Stimulated activated CD4-positive, alpha-beta T cell treated with anti-CD3 and anti-CD28 coated beads, Interleukin-2, amount 100 ng/mL, for 24 hours (primary cell): ENCODE results near the gene PECR.
A peak's percentile ranks its signal among the peaks of the same experiment; 100 is the strongest.

Experiments
- DNase-seq, 2 donors: peaks; one replicate each; pipeline ENCODE4 v3.0.0-alpha.2; 2020

Gene PECR

DNA sequence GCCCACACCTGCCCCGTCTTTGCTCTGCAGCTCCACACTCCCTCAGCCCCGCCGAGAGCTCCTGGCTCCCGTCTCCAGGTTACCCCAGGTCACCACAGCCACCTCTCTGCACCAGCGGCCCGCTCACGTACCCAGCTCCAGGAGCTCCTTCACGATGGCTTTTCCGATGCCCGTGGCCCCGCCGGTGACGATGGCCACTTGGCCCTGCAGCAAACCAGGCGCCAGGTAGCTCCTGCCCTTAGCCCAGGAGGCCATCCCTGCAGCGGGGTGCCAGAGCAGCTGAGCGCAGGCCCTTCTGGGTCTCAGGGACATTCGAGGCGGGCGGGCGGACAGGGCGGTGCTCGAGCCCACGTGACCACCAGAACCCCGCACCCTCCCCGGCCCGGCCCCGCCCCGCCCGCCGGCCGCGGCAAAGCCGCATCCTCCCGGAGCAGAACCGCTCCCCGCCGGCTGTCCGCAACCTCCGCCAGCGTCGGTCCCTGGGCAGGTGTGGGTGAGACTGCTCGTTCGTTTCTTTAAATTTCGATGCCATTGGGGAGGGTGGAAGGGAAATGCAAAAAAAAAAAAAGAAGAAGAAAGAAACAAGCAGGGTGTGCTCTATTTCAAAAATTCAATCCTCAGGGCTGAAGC, at the start of gene PECR, which contains the start of gene TMEM169:
Gene PECR, minus strand, starts transcription at position 323 of the 630 bp plus-strand sequence. Its CDS starts 68 bp downstream, at position 255.
Gene TMEM169, plus strand, starts transcription at position 433 of the 630 bp plus-strand sequence. CDS start 14,045 bp downstream, outside the sequence.
- peak; percentile 79 to 83 for DNase-seq

DNA sequence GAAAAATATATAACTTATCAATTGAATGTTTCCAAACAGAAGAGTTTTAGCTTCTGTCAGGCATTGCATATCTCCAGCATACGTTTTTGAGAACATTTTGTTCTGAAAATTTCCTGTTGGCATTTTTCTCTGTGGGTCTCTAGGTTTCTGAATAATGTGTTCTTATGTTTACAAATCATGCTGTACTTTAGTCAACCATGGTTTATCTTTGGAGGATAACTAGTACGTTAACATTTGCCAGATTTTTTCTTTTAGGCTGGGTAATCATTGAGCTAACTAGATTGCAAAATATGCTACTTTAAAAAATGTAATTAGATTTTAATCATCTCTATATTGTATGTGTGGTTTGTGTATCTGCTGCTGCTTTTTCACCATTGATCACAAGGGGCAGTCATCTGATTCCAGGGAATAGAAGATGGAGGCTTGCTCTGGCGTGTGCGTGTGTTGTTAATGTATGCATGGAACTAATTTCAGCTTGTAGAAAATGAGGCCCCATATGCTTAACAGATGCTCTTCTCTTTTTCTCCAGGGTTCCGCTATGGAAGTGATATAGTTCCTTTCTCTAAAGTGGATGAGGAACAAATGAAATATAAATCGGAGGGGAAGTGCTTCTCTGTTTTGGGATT, 48.9 kb upstream of the PECR start:
- DNase-seq = no peak

DNA sequence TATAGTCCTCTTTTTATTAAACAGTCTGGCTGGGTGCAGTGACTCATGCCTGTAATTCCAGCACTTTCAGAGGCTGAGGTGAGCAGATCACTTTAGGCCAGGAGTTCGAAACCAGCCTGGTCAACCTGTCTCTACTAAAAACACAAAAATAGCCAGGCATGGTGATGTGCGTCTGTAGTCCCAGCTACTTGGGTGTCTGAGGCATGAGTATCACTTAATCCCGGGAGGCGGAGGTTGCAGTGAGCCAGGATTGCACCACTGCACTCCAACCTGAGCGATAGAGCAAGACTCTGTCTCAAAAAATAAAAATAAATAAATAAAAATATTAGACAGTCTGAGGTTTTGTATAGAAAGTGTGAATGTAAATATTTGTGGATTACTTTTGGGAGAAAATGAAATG, 45.3 kb upstream of the PECR start:
- no peak for DNase-seq

DNA sequence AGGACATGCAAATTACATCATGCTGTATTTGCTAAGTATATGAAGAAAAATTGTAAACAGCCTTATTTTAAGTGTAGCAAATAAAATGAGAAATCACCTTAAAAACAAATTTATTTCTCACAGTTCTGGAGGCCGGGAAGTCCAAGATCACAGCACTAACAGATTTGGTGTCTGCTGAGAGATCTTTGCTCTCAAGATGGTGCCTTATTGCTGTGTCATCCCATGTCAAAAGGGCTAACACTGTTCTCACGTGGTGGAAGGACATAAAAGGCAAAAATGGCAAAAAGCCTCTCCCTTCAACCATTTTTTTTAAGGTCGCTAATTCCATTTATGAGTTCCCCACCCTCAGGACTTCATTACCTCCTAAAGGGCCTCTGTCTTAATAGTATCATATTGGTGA, 39.6 kb upstream of the PECR start:
- DNase-seq = no peak

DNA sequence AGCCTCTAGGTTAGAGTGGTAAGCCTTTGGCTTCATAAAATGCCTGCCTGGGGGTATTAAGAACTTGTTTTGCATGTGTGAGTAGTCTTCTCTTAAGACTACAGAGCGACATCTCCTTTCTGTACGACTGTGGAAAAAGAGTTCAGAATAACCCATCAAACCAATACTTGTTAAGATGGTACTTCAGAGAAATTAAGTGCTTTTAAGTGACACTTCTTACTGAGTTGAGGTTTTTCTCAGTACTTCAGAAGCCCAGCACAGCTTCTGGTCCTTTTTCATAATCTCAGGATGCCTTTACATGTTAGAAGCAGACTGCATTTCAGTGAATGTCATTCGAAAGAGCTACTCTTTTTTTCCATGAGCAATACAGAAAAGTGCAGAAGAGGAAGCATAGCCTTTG, 38.4 kb upstream of the PECR start:
- DNase-seq = no peak

DNA sequence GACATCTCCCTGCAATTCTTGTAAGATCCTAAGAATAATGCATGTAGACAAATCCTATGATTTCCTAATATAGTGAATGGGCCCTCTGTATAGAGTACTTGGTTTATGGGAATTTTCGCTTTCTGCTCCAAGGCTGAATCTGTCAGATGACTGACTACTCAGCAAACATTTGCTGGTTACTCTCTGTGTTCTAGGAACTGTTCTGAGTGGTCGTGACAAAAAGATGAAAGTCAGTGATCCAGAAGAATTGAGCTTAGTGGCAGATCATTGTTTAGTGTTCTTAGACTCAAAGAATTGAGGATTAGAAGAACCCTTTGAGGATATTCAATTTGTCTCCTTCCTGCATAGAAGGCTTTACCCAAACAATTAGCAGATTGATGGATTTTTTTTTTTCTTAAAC, 37.5 kb upstream of the PECR start:
- no peak for DNase-seq

DNA sequence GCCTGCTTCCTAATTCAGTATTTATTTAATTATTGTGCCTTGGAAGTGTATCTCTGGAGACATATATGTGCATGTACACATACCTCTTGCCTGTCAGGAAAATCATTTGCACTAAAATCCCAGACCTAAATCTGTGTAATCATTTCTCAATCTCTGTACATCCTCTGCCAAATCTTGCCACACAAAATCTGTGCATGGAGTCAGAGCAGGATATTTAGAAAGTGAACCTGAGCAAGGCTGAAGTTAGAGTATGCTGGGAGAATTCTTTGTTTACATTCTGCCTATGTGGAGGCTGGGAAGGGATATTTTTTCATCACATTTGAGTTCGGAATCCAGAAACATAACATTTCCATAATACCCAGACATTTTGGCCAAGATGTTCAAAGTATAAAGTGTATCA, 36.9 kb upstream of the PECR start:
- no peak for DNase-seq

DNA sequence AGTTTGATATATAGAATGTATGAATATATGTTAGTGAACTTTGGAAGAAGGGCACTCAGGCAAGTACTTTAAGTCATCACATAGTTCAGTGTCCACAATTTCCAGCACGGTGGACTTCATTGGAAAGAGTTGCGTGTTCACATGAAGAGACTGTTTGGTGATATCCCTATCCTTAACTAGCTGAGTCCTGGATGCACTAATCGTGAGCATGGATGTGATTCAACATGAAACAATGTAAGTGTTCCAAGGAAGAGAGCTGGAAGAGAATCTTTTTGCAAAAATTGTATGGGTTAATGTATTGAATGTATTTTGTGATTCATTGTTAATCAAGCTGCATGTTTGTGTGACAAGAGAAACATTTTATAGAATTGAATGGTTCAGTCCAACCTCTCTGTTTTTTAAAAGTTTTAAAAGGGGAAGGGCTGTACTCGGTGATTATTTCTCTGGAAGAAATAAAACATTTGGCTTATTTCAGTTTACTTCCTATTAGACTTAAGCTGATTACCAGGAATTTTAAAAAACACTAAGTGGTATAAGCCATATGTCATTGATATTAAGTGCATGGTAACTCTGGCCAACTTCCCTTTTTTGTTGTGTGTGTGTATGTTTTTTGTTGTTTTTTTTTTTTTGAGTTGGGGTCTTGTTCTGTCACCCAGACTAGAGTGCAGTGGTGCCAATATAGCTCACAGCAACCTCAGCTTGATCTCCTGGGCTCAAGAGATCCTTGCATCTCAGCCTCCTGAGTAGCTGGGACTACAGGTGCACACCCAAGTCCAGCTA, 36.1 kb upstream of the PECR start:
- DNase-seq = no peak

DNA sequence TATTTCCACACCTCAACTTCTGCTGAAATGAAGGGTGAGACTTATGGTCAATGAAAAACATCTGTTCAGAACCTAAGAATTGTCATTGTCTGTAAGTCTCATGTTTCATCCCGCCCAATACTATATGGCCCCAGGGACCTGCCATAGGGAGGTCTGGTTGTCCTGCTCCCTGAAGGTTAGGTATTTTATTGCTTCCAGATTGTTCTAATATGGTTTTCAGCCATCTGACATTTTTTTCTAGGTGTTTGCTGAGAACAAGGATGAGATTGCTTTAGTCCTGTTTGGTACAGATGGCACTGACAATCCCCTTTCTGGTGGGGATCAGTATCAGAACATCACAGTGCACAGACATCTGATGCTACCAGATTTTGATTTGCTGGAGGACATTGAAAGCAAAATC, 34.8 kb upstream of the PECR start:
- DNase-seq = no peak

DNA sequence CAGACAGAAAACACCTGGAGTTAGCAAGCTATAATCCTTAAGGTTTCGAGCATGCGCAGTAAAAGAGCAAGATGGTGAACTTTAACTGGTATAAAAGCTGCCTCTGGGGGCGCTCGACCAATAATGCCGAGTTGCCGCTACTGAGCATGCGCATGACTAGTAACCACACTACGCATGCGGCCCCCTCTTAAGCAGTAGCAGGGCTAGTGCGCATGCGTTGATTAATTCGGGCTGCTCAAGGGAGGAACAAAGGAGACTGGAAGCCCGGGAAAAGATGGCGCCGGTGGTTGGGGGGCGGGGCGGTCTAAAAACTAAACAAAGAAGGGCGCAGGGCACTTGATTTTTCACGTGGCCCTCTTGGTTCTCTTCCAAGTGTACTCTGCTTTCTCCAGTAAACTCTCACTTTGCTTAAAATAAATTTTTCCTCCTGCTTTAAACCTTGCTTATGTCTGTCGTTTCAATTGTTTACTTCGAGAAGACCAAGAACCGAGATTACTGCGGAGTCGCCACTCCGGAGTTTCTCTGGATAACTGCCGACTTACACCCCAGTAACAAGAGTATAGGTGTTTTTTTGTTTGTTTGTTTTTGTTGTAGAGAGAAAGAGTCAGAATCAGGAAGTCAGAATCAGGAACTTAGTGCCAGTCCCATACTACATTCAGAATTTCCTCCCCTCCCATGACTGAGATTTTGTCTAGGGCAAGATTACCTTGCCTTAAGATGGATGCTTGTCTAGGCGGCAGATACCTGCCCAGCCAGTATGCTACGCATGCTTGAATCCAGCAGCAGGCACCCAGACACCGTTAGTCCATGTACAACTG, 33.3 kb upstream of the PECR start:
- peak; percentile 96 to 98 for DNase-seq

DNA sequence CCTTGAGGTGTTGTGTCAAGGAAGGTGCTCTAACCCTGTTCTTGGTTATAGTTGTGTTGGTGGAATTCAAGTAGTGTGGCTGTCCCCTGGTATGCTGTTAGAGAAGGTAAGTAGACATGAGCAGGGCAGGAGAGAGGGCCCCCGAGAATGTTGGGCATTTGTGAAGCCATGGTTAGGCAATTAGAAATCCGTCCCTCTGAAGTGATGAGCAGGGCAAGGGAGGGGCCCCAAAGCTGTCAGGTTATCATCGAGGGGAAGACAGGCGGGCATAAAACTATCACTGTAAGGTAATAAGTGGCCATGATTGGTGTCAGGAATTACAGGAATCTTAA, 32.7 kb upstream of the PECR start:
- no peak for DNase-seq

DNA sequence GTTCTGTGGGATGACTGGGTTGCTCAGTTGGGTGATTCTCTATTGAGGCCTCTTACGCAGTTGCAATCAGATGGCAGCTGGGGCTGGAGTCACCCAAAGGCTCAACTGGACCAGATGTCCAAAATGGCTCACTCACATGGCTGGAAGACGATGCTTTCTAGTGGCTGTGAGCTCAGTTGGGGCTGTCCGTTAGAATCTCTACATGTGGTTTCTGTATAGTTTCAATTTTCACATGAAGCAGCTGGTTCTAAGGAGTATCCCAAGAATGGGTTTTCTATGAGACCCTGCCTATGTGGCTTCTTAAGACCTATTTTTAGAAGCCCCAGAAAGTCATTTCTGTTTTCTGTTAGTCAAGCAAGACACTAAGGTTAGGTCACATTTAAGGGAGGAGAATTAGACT, 32.0 kb upstream of the PECR start:
- DNase-seq = no peak

DNA sequence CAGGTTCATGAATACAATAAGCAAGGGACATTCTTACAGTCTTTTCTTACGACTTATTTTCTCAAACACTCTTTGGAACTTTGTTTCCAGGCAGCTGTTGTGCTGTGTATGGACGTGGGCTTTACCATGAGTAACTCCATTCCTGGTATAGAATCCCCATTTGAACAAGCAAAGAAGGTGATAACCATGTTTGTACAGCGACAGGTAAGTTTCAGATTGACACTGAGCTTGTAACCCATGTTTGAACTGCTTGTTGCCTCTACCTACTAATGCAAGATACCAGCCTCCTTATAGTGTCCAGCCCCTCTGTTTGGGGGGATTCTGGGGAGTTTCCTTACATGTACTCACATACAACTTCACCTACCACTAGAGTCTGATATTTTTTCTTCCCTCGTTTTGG, 31.3 kb upstream of the PECR start:
- no peak for DNase-seq

DNA sequence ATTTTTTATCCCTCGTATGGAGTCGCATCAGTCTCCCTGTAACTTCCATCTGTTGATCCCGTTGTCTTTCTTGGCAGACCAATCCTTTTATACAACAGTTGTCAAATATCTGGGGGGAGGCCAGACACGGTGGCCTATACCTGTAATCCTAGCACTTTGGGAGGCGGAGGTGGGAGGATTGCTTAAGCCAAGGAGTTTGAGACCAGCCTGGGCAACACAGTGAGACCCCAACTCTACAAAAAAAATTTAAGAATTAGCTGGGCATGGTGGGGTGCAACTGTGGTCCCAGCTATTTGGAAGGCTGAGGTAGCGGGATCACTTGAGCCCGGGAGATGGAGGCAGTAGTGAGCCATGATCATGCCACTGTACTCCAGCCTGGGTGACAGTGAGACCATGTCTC, 29.5 kb upstream of the PECR start:
- no peak for DNase-seq

DNA sequence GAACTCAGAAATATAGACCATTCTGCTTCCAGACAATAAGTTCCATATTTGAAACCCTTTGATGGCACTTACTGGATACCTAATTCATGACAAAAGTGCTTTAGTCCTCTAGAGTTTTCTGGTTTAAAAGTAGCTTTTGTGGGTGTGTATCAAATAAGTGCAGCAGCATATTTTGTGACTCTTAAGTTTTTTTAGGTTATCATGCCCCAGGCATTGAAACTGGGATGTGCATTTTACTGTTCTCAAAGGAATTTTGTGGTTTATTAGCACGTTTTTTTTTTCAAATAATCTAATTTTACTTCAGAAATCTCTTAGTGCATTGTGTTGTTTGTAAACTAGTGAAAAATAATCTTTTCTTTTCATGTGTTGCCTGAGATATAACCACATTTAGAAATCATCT, 29.0 kb upstream of the PECR start:
- DNase-seq = no peak

DNA sequence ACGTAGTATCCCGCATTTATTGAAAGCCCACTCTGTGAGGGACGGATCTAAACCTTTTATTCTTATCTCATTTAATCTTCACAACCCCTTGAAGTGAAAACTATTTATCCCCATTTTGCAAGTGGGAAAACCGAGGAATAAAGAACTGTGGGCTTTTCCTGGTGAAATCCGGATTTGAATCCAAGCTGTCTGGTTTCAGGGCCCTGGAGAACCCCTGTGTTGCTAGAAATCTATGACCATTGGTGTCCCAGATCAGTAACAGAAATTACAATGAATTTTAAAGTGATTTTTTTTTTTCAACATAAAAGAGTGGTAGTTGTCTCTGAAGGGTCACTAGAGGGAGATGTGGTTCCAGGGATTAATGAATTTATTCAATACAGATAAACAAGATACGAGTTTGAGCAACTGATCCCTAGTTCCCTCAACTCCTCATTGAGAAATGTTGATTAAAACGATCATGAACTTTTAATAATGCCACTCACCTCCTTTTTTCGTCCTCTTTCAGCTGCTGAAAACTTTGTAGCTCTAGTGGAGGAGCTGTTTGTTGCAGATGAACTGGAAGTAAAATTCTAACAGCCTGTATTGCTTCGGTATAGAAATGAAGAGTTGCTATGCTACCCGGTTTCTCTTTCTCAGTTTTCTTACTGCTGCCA, 28.5 kb upstream of the PECR start:
- DNase-seq = no peak

DNA sequence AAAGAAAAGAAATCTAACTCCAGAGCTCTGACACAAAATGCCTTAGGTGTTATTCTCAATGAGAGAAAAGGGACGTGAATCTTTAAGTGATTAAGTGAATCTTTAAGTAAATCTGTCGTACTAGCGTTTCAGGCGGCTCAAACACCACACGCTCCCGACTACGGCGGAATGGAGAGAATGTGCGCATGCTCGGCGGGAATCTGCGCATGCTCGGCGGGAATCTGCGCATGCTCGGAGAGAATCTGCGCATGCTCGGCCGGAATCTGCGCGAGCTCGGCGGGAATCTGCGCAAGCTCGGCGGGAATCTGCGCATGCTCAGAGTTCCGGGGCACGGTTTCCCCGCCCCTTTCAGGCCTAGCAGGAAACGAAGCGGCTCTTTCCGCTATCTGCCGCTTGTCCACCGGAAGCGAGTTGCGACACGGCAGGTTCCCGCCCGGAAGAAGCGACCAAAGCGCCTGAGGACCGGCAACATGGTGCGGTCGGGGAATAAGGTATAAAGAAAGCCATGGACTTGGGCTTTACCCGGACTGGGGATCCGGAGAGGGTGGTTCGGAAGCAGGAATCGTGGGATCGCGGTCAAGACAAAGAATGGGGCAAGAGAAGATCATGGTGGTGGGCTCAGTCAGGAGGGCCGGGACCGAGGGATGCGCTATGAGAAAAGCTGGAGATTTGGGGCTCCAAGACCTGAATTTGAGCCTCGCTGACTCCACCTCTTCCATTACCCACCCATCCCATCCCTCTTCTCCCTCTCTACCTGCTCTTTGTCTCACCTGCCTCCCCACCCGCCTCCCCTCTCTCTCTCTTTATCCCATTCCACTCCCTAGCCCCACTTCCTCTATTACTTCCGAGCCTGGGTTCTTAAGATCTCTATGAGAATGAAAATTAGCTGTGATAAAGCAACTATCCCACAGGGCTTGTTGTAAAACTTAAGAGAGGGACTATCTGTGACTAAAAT, 27.6 kb upstream of the PECR start, which contains the start of gene XRCC5:
Gene XRCC5, plus strand, starts transcription at position 382 of the 955 bp plus-strand sequence. Its CDS starts 89 bp downstream, at position 471.
- DNase-seq = peak; percentile 98

DNA sequence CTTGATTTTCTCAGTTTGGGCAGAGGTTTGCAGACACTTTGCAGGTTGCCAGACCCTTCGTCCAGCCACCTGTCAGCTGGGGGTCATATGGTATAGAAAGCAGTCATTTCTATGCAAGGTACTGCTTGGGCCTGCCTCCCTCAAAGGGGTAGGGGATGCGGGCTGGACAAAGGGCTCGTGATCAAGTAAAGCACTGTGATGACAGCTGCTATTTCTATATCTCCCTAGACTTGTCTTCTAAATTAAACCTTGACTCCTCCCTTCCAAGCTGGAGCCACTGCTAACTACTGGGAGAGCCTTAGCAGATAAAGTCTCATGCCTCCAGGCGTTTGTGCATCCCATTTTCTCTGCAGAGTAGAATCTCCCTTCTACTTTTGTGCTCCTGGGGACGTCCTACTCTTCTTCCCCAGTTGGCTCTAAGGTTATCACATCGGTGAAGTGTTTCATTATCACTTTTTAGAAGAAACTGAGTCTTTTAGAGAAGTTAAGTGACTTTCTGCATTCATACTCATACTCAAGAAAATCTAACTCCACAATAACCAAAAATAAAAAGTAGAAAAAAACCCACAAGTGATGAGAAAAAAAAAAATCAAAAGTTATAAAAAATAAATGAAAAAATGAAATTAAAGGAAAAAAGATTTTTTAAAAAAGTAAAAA, 26.8 kb upstream of the PECR start:
- DNase-seq = no peak

DNA sequence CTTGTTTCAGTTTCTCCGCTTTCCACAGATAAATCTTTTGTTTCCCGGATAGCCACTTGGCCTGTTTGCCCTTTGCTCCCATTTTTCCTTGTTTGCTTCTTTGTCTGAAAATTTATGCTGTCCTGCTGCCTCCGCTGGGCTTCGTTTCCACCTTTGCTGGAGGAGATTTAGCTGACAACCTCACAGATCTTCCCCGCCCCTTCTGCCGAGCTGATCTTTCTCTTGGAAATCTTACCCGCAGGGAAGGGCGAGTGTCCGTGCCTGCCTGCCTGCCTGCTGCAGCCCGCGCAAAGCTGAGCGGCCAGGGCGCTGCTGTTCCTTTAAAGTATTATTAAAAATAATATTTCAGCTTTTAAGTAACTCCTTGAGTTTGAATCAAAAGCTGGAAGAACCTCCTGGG, 26.2 kb upstream of the PECR start:
- DNase-seq = no peak

DNA sequence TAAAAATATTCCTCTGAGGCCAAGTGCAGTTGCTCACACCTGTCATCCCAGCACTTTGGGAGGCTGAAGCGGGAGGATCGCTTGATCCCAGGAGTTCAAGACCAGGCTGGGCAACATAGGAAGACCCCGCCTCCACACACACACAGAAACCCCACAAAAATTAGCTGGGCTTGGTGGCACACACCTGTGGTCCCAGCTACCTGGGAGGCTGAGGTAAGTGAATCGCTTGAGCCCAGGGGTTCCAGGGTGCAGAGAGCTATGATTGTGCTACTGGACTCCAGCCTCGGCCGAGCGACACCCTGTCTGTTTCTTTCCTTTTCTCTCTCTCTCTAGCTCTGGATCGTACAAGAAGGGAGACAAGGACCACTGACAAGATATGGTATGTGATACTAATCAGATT, 25.7 kb upstream of the PECR start:
- no peak for DNase-seq

DNA sequence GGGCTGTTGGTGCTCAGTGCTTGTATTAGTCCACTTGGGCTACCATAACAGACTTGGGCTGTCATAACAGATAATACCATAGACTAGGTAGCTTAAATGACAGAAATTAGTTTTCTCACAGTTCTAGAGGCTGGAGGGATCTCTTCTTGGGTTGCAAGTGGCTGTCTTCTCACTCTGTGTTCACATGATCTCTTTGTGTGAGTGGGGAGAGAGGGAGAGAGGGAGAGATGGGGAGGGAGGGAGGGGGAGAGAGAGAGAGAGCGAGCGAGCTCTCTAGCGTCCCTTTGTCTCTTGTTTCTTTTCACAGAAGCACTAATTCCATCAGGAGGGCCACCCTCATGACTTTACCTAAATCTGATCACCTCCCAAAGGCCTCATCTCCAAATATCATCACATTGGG, 23.1 kb upstream of the PECR start:
- no peak for DNase-seq
